ENCODE data around the gene IRX4.
"Not testable (repeated sequence)": the region's sequence is repeated elsewhere in the genome, so short reads cannot be mapped to it uniquely, and the experiment has no call there.

IRX4 gene

DNA sequence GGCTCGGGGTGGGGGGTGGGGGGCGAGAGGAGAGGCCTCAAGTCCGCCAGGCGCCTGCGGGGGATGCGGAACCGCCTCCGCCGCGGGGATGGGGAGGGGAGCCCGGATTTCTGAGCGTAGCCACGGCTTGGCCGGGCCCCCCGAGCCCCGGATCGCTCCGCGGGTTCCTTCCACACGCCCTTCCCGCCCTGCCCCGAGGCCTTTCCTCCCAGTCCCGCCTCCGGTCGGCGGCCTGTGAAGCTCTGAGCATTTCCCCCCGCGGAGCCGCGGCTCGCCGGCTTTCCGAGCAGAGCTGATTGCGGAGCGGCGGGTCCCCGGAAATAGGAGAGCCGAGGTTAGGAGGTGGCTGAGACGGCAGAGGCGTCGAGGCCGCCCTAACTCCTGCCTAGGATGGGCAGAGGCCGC is 6.1 kb downstream of the IRX4 start:
- DNase-seq, result no peak

DNA sequence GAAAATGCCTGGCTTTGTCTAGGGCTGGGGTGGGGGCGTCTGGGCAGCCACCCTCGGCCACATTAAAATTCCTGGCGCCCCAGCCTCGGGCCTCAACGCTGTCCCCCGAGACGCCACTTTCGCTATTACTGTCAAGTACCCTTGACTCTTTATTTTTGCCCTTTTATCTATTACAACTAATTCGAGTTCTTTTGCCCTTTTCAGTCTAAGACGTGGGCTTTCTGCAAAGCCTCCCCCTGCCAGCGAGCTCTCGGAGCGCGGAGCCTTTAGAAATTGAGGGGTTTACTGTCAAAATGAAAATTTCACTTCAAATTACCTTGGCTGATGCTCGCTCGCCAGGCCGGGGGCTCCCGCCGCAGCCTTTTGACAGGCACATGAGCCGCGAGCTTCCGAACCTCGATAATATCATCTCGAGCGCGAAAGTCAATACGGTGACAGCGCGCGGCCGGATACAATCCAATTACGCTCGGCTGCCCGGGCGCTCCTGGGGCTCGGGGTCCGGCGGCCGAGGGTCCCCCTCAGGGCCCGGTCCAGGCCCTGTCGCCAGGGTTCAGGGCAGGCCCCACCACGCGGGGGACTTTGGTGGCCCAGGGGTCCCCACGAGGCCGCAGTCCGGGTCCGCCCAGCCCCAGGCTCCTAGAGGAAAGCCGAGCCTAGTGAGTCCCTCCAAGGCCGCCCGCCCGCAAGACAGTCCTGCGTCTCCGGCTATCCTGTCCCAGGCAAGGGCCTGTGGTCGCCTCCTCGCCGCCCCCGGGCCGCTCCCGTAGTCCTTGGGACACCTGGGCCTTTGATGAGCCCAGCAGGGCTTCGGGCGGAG is 6.7 kb downstream of the IRX4 start:
- no peak for DNase-seq

DNA sequence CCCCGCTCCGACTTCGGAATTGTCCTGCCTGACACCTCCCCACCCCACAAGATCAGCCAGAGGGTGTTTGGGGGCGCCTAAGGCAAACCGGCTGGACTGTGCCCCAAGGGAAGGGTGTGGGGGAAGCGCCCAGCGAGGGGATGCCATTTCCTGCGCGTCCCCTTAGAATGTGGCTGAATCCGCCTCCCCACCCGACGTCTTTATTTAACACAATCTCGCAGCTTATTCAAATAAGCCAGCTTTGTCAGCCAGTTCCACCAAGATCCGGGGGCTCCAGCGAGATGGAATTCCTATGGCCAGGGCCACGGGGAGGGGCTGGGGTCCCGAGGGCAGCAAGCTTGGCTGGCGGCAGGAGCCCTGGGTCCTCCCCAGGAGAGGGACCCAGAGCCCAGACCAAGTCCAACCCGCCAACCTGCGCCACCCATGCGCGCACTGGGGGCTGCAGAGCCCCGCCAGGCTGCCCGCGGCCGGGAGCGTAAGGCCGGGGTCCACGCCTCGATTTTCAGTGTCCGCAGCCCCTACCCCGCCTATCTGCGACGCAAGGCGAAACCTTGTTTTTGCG is 7.4 kb downstream of the IRX4 start:
- no peak for DNase-seq

DNA sequence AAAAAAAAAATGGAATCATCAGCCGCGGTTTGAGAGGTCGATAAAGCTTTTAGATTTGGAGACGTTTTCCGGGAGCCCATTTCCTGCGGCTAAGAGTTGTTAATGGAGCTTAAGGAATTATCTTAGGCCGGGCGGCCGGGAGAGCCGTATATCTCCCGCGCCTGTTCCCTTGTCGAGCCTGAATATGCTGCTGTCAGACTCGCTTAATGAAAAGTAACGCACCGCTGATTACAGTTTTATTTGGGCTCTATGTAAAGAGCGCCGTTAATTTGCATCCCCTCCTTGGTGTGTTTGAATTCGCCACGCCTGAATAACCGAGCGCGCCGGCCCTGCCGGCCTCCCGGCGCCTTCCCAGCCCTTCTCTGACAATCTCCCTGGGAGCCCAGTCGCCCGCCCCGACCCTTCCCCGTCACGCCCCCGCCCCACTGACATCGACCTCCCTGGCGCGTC is 7.9 kb downstream of the IRX4 start:
- DNase-seq, result no peak

DNA sequence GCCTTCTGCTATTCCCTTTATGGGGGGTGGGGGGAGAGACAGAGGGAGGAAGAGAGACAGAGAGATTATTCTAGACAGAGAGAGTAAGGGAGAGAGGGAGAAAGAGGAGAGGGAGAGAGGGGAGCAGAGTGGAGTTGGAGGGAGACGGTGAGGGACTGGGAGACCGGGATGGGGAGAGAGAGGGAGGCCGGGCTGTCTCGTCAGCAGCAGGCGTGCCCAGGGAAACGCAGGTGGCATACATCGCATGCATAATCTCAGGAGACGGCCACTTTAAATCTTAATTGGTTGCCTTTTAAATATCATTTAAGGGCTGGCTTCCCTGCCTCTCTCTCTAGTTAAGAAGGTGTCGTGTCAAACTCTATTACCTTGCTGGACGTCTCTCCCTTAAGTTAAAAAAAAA is 8.4 kb downstream of the IRX4 start:
- no peak for DNase-seq

DNA sequence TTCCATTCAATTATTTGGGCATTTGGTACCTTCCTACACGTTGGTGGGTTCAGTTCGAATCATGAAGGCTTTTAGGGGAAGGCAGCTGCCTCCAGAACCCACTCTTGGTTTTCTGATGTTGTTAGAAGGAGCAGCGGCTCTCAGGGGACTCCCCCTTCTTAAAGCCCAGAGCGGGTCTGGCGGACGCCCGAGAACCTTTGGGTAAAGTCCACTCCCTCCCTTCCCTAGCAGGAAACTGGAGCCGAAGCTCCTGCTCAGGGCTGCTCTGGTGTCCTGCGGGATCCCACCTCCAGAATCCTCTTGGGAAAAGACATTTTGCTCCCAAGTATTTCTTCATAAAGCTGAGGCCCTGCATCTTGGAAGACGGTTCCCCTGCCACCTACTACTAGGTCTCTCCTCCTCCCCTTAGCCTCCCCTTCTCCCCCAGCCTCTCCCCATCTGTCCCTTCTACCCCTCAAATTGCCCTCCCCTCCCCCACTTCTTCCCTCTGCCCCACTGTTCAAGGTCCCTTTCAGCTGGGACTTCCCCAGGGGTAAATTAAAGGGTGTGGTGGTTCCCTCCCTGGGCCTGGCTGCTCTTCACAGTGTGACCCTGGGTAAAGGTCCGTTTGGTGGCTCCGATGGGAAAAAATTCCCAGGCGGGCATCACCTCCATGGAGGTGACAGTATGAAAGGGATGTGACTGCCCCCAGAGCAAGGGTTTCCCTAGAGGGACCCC is 9.3 kb downstream of the IRX4 start:
- no peak for DNase-seq

DNA sequence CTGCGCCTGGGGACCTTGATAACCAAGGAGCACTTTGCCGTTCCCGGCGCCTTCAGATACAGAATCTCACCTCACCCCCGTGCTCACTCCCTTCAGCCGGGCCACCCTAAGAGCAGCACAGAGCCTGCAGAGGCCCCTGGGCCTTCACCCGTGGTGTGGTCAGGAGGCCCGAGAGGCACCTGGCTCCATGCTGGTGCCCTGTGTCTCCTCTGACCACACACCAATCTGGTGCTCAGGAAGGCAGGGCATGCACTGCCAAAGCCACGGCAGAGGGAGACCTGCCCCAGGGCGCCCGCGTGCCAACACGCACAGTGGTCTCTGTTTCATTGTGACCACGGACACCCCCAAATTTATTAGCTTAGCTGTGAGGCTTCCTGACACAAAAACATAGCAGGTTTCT is 11.3 kb downstream of the IRX4 start:
- DNase-seq, result no peak

DNA sequence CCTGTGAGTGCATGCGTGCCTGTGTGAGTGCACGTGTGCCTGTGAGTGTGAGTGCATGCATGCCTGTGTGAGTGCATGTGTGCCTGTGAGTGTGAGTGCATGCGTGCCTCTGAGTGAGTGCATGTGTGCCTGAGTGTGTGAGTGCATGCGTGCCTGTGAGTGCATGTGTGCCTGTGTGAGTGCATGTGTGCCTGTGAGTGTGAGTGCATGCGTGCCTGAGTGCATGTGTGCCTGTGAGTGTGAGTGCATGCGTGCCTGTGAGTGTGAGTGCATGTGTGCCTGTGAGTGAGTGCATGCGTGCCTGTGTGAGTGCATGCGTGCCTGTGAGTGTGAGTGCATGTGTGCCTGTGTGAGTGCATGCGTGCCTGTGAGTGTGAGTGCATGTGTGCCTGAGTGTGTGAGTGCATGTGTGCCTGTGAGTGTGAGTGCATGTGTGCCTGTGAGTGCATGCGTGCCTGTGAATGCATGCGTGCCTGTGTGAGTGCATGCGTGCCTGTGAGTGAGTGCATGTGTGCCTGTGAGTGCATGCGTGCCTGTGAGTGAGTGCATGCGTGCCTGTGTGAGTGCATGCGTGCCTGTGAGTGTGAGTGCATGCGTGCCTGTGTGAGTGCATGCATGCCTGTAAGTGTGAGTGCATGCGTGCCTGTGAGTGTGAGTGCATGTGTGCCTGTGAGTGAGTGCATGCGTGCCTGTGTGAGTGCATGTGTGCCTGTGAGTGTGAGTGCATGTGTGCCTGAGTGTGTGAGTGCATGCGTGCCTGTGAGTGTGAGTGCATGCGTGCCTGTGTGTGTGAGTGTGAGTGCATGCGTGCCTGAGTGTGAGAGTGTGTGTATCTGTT is 12.1 kb downstream of the IRX4 start:
- DNase-seq, result not testable (repeated sequence)

DNA sequence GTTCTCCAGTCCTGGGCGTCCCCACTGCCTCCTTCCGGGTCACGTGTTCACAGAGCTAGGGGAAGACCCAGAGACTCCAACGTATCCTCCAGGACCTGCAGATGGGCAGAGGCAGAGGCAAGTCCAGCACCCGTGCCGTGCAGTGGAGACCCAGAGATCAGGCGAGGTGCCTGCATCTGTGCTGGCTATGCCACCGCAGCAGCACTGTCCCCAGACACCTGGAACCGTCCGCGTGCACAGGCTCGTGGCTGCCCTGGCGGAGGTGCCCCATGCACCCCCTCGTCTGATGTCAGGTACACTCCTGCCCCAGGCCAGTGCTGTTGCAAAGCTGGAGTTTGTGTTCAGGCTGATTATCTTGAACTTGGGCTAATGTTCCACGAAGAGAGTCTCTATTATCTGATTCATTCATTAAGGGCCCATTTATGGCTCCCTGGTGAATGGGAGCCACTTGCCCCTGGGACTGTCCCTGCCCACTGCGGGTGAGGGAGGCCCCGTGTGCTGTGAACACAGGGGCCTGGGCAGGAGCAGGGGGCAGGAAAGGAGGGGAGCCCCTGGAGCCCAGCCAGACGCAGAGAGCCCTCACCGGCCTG is 13.7 kb downstream of the IRX4 start:
- DNase-seq, result no peak

DNA sequence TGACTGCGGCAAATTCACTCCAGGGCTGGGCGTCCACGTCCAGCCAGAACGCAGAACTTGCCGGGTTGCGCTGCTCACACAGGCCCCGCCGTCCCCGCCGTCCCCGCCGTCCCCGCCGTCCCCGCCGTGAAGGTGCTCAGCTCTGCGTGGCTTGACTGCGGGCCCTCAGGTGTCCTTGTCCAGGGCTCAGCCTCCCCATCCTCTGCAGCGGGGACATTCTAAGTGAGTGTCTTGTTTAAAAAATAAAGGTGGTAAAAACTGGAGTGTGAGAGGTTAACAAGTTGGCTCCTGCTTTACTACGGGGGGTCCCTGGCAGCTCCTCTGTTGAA is 14.9 kb downstream of the IRX4 start:
- DNase-seq, result no peak

DNA sequence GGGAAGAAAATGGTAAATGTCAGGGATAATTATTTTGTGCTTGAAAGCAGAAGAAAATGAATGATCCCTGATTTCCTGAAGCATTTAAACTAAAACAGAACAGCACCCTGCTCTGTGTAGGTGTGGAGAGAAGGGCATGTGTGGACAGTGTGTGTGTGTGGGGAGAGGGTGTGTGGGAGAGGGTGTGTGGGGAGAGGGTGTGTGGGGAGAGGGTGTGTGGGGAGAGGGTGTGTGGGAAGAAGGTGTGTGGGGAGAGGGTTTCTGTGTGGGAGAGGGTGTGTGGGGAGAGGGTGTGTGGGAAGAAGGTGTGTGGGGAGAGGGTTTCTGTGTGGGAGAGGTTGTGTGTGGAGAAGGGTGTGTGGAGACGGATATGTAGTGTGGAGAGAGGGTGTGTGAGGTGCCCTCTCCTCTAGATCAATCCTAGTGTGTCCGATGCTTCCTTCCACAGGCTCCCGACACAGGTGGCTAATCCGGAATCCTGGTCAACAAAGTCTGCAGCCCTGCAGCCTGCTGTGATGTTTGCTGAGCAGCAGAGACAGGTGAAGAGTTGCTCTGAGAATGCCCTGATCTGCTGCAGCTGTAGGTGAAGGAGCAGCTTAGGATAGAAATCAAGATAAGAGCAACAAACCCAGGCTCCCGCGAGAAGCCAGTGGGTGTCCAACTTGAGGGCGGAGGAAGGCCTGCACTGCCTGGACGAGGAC is 15.5 kb downstream of the IRX4 start:
- no peak for DNase-seq

DNA sequence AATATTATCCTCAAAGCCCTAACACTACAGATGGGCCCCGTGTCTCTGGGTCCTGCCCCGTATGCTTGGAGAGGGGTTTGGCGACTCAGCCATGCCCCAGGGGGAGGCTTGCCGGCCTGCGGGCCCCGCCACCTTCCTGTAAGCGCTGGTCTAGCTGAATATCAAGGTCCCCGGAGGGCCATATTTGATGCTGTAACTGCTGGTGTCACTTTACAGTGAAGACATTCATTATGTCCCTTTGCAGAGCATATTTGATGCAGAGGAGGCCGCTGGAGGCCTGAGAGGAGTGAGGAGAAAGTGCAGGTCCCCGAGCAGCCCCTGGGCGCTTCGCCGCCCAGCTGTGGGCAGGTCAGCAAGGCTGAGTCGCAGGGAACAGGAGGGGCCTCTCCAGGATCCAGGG is 16.8 kb downstream of the IRX4 start:
- no peak for DNase-seq

DNA sequence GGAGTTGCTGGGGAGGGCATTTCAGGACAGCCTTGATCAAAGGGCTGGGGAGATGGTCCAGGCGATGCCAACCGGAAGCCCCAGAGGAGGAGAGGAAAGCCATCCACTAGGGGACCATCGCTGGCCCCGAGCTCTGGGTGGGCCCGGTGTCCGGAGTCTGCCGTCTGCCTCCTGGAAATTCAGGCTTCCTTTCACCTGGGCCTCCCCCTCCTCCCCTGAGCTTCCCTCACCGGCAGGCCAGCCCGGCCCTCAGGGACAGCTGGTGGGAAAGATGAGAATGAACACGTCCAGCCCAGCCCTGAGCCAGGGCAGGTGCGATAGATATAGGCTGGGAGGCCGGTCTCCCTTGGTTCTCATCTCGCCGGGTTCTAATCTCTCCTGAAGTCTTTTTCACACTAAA is 17.2 kb downstream of the IRX4 start:
- DNase-seq, result no peak

DNA sequence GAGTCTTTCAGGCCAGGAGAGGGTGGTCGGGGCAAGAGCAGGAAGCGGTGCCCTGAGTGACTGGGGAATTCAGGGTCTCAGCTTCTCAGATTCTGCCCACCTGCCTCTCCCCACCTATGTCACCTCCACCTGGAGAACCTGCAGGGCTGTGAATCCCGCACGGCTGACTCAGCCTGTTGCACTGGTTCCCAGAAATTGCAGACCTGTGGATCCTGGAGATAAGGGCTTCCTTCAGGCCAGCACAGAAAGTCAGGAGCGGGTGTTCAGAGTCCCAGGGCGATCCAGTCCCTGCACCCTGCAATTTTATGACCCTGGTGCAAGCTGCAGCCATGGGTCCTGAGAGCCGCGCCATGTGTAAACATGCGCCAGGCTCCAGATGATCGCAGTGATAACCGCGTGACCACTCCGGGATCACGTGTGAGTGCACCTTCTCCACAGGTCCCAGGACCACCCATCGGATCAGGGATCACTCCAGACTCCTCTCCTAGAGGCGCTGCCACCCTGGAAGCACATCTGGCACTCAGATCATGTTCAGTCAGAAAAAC is 17.8 kb downstream of the IRX4 start:
- DNase-seq, result no peak

DNA sequence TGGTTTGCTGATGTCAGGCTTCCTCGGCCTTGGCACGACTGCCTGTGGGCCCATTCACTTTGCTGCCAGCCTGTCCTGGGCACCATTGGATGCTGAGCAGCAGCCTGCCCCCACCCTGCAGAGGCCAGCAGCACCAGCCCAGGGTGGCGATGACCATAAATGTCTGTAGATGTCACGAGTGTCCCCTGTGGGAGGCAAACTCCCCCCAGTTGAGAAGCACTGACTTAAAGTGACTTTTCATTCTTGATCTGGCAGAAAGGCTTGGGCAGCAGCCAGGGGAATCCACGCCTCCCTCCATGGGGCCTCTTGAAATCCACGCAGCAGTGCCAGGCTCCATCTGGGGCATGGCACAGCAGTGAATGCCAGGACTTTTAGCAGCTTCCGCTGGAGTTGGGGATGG is 21.8 kb downstream of the IRX4 start:
- no peak for DNase-seq

DNA sequence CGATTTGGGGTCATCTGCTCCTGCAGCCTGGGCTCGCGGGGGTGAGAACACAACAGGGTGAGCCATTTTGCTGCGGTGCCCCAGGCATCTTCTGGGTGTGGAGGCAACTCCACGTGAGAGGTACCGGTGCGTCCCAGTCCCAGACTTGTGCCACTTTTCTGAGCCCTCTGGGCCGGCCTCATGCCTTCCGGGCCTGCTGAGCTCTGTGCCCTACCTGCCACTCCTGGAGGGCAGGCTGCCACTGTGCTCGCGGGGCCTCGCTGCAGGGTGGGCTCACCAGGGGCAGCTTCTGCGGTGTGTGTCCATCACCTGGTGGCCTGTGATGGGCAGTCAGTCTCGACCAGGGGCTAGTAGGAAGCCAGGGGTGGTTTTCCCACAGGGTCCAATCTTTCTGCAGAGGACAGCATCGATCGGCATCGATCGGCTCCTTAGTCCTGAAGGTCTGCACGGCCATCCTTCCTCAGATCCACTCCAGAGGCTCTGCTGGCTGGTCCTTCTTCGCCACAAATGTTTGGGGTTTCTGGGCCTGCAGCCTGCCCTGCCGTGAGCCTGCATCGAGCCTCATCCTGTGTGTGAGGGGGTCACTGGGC is 22.6 kb downstream of the IRX4 start:
- DNase-seq, result no peak

DNA sequence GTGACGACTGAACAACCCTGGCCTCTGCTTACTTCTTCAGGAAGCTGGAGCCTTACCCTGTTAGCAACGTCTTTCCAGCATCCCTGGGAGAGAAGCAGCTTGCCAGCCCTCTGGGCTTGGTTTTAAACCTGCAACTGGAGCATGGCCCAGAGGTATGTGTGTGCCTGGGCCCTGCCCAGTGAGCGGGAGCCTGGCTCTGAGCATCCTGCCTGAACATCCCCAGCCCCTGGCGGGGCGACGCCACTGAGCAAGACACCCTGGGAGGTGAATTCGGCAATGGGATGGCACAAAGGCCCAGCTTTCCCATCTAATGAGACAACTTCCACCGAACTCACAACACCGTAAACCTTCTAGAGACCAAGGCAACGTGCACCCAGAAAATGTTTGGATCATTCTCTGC is 23.6 kb downstream of the IRX4 start:
- no peak for DNase-seq

DNA sequence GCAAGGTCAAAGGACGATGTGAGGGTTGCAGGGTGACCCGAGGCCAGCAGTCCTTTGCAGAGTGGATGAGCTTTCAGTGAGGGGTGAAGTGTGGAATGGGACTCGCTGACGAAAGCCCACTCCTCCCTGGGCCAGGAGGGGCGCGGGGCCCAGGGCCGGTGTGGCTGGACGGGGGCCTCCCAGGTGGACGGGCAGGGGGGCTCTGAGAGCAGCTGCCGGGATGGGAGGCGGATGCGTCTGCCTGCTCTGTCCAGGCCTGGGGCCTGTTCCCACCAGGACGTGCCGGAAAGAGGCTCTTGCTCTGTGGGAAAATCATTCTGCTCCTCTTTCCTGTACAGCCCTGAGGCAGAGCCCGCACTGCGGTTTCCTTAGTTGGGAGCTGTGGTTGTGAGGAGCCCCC is 24.3 kb downstream of the IRX4 start:
- DNase-seq, result no peak

DNA sequence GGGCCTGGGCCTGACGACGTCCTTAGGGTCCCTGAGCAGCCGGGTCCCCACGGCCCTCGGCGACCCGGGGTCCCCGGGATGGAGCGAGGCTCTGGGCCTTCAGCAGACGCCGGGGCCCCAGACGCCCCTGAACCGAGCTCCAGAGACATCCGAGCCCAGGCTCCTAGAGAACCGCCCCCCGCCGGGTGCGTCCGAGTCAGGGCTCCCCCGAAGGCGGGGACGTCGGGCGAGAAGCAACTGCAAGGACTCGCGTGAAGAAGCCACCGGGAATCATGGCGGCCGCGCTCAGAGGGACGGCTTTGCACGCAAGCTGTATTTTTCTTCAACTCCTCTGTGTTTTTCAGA is 25.5 kb downstream of the IRX4 start:
- DNase-seq, result no peak

DNA sequence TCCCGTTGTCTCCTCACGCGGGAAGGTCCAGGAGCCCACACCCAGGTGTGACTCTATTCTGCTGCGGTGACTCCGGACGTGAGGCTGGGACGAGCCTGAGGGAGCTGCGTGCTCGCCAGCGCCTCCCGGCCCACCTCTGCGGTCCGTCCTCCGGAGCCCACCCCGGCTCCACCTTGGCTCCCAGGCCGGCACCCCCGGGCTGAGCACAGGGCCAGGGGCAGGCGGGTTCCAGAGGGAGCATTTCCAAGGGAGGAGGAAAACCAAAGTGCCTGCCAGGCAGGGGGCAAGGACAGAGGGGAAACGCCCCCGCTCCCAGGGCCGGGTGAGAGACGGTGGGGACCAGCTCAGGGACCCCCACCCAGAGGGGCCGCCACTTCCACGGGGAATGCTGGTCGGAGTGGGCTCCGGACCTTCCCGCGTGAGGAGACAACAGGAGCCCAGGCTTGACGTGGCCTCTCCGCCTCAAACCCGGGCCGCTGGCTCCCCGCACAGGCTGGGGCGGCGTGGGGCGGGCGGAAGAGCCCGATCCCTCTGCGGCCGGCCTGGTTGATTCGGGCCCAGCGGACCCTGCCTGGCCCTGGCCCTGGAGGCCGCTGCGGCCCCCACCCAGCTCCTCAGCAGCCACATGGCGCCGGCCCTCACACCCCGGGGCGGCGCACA is 26.0 kb downstream of the IRX4 start:
- no peak for DNase-seq

DNA sequence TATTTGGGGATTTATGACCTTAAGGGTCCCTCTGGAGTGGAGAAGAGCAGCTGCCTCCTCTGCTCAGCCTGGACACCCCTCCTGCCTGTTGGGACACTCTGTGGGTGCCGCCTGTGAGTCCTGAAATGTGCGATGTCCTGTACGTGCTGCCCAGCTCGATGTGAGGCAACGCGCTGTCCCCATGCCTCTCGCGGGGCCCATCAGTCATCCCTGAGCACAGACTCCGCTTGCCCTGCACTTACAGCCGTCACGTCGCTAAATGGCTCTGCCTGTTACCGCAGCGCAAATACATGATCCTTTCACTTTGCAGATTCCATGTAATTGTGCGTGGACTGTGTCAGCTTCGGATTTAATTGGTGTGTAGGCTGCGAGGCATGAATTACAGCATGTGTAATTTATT is 27.1 kb downstream of the IRX4 start:
- no peak for DNase-seq
